Left colon (tissue), 2 donors: ENCODE results near the gene ATP6V1F. TPM values are rescaled to one million over a fixed set of nuclear protein-coding genes. Genes with fewer than 3 reads are reported as not detected.
A peak's percentile ranks its signal among the peaks of the same experiment; 100 is the strongest.

Experiments
- ATAC-seq: fragments of 200-7000 bp; cut with Tn5 transposase; one replicate; pipeline ENCODE4 v1.9.1; 2020; ENCODE audit warnings: mild to moderate bottlenecking, moderate library complexity
- DNase-seq, 2 donors: peaks; one replicate each; pipeline ENCODE4 v3.0.0-alpha.2; 2020
- intact Hi-C, 2 donors: fragments of 100-400 bp; cut with DNase I in 1 of 2; cut with micrococcal nuclease in 1 of 2; formaldehyde crosslinking; loops; one replicate each; pipeline versions ENCODE4 v1.11.2 to v1.14.0; 2022; cut with DNase I, micrococcal nuclease
- total RNA-seq, 2 donors: library from RNA; stranded (reverse); fragmentation: NEBNext Ultra II Directional; extraction: Animal tissue kit (Norgen Biotek cat#: 25700); gene quantifications; one replicate each; pipeline ENCODE4 v1.2.1, GENCODE V29; 2021
- donor health status: DM: no; HTN: no; CAD: no.
- donor health status: DM: yes; HTN: yes; CAD: no.

The ATP6V1F gene
- total RNA-seq, 2 donors from 2014 or later = 65.8 to 78.5 TPM

- intact Hi-C loops = no loop called here
- no peak for ATAC-seq
Measured at GRCh38 chr7:128888039-128888755, 25.5 kb downstream of the ATP6V1F start.

GRCh38 chr7:128888756-128889095 lies 26.1 kb downstream of the ATP6V1F start:
- intact Hi-C loops = no loop called here
- ATAC-seq = no peak
- peak in 1 of 2 donors; percentile 19 for DNase-seq

More at GRCh38 chr7:128888039-128888755, 25.5 kb downstream of the ATP6V1F start:
- DNase-seq = no peak

DNA sequence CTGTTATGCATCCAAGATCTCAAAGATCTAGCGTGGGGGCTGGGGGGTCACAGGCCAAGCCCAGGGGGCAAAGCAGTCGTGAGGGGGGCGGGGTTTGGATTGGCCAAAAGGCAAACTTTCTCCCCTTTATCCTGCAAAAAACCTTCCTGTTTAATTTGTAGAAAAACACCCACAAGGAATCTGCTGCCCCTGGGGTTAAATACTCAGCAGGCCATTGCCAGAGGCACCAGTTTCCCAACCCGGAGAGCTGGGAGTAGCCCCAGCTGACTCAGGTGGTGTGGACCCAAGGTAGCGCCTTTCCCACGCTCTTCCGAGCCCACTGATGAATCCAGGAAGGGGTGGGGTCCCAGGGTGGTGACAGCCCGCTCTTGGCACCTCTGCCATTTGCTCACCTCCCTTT lies 26.5 kb downstream of the ATP6V1F start:
- intact Hi-C loops = no loop called here
- ATAC-seq (no peak), DNase-seq (peak in 1 of 2 donors; percentile 15)

DNA sequence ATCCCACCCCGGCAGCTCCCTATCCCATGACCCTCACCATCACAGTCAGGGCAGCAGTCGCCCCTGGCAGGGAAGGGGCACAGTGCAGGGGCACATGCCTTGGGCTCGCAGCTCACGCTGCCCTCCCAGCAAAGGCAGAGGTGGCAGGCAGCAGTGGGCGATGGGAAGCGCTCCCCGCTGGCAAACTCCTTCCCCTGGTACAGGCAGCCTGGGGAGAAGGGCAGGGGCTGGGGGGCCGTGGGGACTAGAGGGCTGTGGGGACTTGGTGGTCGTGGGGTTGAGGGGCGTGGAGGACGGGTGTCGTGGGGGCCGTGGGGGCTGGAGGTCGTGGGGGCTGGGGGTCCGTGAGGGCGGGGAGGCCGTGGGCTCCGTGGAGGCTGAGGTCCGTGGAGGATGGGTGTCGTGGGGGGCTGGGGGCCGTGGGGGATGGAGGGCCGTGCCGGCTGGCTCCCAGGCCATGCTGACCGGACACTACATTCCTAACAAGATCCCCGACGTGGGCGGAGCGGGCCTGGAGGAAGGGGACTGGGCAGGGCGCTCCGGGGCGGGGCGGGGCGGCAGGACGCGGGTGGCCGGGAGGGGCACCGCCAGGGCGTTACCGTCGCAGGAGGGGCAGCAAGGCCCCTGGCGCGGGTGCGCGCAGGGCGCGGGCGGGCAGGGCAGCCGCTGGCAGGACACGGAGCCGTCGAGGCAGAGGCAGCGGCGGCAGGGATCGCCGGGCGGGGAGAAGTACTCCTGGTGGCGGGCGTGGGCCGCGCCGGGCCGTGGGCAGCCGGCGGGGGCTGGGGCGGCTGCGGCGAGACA lies 27.9 kb downstream of the ATP6V1F start:
- intact Hi-C loops = no loop called here
- ATAC-seq (peak; percentile 72), DNase-seq (peak; percentile 66 to 72)

DNA sequence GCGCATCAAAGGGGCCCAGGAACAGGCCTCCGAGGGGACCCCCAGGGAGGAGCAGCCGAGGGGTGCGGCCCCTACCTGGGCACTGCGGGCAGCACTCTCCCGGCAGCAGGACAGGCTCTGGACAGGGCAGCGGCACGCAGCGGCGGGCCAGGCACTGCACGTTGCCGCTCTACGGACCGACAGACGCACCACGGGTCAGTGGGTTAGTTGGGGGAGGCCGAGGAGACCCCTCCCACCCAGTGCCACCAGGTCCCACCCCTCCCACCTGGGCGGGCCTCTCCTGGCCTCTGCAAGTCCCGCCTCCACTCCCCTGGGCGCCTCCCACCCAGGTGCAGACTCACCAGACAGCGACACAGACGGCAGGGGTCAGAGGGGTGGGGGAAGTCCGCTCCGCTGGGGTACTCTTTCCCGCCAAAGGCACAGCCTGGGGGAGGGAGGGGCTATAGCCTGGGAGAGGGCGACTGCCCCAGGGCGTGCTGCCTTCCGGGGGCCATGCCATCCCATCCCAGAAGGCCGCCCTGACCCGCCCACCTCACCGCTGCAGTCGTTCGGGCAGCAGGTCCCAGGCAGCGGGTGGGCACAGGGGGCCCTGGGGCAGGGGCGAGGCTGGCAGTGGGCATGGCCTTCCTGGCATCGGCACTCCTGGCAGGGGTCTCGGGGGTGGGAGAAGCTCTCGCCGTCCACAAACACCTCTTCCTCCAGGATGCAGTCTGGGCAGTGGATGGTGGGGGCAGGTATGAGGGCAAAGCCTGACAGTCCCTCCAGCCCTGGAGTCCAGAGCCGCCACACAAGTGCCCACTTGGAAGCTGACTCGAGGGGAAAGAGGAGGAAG lies 28.7 kb downstream of the ATP6V1F start:
- intact Hi-C loops = no loop called here
- ATAC-seq (peak; percentile 31), DNase-seq (peak in 1 of 2 donors; percentile 61)

- ATAC-seq (no peak), DNase-seq (peak in 1 of 2 donors; percentile 14)
- intact Hi-C loops = no loop called here
Measured at GRCh38 chr7:128891942-128892269, 29.2 kb downstream of the ATP6V1F start.

DNA sequence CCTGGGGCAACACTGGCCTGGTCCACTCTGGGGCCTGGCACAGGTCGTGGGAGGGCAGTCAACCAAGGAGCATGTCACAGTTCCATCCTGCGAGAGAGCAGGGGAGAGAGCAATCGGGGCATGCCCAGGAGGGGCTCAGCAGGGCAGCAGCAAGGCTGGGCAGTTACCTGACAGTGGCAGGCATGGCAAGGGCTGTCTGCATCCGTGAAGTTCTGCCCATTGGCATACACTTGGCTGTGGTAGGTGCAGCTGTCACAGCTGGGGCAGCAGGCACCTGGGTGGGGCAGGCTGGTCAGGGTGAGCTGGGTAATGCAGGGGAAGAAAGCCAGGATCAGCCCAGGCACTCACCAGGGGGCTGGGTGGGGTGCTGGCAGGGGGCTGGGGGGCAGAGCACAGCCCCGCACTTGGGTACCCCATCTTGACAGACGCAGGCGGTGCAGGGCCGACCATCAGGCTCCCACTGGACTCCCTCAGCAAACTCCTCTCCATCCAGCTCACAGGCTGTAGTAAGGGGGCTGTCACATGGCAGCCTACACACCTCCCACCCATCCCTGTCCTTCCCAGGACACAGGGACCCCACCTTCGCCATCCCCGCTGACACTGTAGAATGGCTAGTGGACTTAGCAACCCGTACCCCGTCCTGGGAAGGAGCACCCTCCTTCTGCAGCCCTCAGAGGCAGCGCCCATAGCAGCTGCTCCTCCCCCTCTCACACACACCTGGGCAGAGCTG lies 30.0 kb downstream of the ATP6V1F start:
- DNase-seq (peak in 1 of 2 donors; percentile 45), ATAC-seq (peak; percentile 61)
- intact Hi-C loops = no loop called here

GRCh38 chr7:128893251-128894100 lies 30.8 kb downstream of the ATP6V1F start:
- peak; percentile 32 to 63 for DNase-seq
- intact Hi-C loops = no loop called here
- peak; percentile 62 for ATAC-seq

DNA sequence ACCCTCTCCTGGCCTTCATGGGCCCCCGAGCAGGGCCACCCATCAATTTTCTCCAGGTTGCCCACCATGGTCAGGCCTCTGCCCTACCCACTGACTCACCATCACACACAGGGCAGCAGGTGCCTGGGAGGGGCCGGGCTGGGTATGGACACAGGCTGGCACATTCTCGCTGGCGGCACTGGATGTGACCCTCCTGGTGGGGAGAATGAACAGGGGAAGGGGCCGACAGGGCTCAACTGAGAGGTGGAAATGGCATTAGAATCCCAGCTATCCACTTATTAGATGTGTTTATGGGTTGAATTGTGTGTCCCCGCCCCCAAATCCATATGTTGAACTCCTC lies 31.4 kb downstream of the ATP6V1F start:
- DNase-seq = peak in 1 of 2 donors; percentile 22
- intact Hi-C loops = no loop called here
- no peak for ATAC-seq

GRCh38 chr7:128895320-128895719 lies 32.7 kb downstream of the ATP6V1F start:
- DNase-seq (no peak), ATAC-seq (no peak)
- intact Hi-C loops = no loop called here

- no peak for DNase-seq
- ATAC-seq = no peak
- intact Hi-C loops = no loop called here
Measured at GRCh38 chr7:128899392-128899791, 36.7 kb downstream of the ATP6V1F start.

DNA sequence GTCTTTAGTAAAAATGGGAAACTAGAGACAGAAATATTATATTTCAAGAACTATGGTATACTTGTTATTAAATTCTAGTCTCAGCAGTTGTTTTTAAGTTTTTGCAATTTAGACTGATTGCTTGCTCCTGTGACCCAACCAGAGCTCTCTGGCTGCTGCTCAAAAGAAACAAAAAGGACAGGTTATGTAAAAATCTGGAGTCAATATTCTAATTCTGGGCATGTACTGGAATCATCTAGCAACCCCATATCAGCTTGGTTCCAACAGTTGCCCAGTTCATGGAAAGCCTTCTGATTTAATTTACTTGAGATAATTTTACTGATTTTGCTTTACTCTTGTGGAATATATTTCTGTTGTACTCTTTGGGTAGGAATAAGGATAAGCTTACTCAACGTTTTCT lies 37.6 kb downstream of the ATP6V1F start:
- intact Hi-C loops = no loop called here
- no peak for ATAC-seq
- no peak for DNase-seq

DNA sequence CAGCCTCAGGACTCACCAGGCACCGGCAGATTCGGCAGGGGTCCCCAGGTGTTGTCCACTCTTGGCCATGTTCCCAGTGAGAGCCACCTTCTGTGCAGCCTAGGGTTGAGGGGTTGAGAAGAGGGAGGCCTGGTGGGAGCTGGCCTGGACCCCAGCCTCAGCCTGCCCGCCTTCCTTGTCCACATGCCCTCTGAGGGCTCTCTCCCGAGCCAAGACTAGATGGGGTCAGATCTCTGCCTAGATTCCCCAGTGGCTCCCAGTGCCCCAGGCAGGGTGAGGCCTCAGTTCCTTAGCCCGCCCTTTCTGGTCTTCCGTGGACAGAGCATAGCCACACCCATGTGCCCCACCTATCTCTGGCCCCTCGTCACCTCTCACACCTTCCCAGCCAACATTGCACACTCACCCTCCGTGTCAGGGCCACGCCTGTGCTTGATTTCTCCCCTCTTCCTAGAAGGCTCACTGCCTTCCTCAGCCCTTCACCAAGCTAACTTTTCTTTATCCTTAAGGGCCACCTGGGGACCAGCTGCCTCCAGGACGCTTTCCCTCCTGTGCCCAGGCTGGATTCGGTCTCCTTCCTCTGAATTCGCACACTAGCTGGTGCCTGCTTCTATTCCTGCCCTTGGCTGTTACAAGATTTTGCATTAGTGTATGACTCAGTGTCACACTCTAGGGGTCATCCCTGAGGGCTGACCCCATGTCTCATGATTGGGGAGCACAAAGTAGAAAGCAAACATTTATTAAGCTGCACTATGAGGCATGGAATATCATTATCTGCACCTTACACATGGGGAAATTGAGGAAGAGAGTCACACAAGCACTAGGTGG lies 40.3 kb downstream of the ATP6V1F start:
- DNase-seq = peak; percentile 53 to 59
- intact Hi-C loops = no loop called here
- ATAC-seq = peak; percentile 92

- ATAC-seq (no peak), DNase-seq (peak in 1 of 2 donors; percentile 23)
Measured at GRCh38 chr7:128903621-128904361, 41.1 kb downstream of the ATP6V1F start.

DNA sequence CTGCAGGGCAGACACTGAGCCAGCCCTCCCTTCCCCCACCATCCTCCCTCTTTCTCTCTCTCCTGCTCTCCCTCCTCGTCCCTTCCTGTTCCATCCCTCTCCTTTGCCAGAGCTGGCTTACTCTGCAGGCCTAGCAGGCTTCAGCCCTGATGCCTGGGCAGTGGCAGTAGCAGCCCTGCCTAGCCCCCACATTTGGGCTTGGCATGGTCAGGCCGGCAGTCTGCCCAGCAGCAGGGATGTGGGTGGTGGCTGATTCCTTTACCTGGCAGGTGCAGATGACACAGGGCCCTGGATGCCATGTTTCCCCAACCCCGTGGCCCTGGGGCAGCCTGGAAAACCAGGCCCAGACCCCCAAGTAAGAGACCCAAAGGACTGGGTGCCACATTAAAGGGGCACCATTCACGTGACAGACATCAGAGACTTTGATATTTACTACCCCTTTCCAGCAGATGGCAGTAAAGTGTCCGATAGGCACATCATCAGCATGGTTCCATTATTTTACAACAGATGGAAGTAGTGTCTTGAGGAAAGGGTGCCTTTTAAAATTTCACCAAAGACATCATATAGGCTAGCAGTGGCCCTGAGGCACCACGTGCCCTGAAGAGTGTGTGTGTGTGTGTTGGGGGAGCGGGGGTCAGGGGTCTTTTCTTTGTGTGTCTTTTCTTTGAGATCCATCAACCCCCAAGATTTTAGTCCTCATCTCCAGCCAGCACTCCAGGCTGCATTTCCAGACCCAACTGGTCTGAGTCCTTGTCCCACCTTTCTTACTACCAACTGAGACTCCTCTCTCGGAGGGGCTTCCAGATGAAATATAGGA lies 41.9 kb downstream of the ATP6V1F start:
- DNase-seq = peak in 1 of 2 donors; percentile 18
- intact Hi-C loops = loop anchor here in 1 of 2 donors (5.0 kb wide), 1 partner anchor 188 kb away; no protein-coding TSS in a partner anchor
- peak; percentile 51 for ATAC-seq

More at GRCh38 chr7:128903621-128904361, 41.1 kb downstream of the ATP6V1F start:
- intact Hi-C loops = no loop called here
